HepG2 (cell line): ENCODE results near the gene CNOT1. TPM values are rescaled to one million over a fixed set of nuclear protein-coding genes. Genes with fewer than 3 reads are reported as not detected.

Source experiments
- ATAC-seq: fragments of 200-7000 bp; cut with Tn5 transposase; 3 replicates; pipeline ENCODE4 v1.9.1; 2020; ENCODE audit warnings: mild to moderate bottlenecking, moderate library complexity
- BruUV-seq: library from RNA; stranded (reverse); fragments of 400-500 nt; replicated peaks from 2 replicates; lab custom pipeline; 2021; lab: Mats Ljungman, UMichigan
- CTCF ChIA-PET: fragments of 300-600 bp; formaldehyde crosslinking; extraction: SDS; loops from one replicate; lab custom pipeline; 2021; ENCODE audit warnings: low total read pairs, inconsistent platforms, low intra/inter-chr PET ratio; lab: Yijun Ruan, JAX
- POLR2A ChIA-PET: fragments of 350-600 bp; sonication (Branson Sonifier 250); formaldehyde crosslinking; loops from one replicate; lab custom pipeline; 2020; ENCODE audit warnings: antibody characterized with exemption, inconsistent platforms; lab: Yijun Ruan, JAX
- DNase-seq: peaks from one replicate; pipeline ENCODE4 v3.0.0-alpha.2; 2015; ENCODE audit warnings: low spot score
- FAIRE-seq: peaks from 3 replicates; lab custom pipeline; 2011; peaks lifted over from hg19 to GRCh38; lab: Jason Lieb, UNC
- H2AFZ ChIP-seq: one replicate; pipeline ENCODE4 v1.6.1; 2011; ENCODE audit warnings: low read length, inconsistent platforms
- H3K27ac ChIP-seq: fragments of 300-600 bp; 3 replicates; pipeline ENCODE4 v1.8.0; 2011; ENCODE audit warnings: mixed run types, mild to moderate bottlenecking, mixed read lengths, low read length, inconsistent platforms; ENCODE audit not compliant: insufficient read depth; ENCODE audit errors: extremely low read length
- H3K27me3 ChIP-seq, 2 experiments: fragments of 200-600 bp in 1 of 2; 2 replicates in 1 of 2; 3 replicates in 1 of 2; pipeline versions ENCODE4 v1.6.0 to v1.8.0; 2011; ENCODE audit warnings: low read length in 2 of 2, mild to moderate bottlenecking in 2 of 2, moderate library complexity in 2 of 2, inconsistent platforms in 1 of 2; ENCODE audit not compliant: insufficient read depth in 2 of 2, control insufficient read depth in 1 of 2
- H3K36me3 ChIP-seq, 2 experiments: fragments of 200-600 bp in 1 of 2; replicated peaks in 1 of 2; 2 replicates in 1 of 2; 3 replicates in 1 of 2; pipeline versions ENCODE4 v1.5.1 to v1.8.0; 2011; ENCODE audit warnings: low read length in 2 of 2, inconsistent platforms in 1 of 2; ENCODE audit not compliant: insufficient read depth in 2 of 2, control insufficient read depth in 1 of 2
- H3K4me1 ChIP-seq: 2 replicates; pipeline ENCODE4 v1.5.1; 2012; ENCODE audit warnings: low read length, inconsistent platforms; ENCODE audit not compliant: insufficient read depth
- H3K4me2 ChIP-seq: 2 replicates; pipeline ENCODE4 v1.6.0; 2011; ENCODE audit warnings: low read depth, low read length, inconsistent platforms
- H3K4me3 ChIP-seq, 3 experiments: fragments of 200-600 bp in 1 of 3; sonication (generic), shearing (Covaris generic) in 1 of 3; replicated peaks in 1 of 3; 2 replicates each; pipeline ENCODE4 v1.5.1; 2011 to 2016; ENCODE audit warnings: low read length in 3 of 3, inconsistent platforms in 2 of 3, low read depth in 2 of 3, mild to moderate bottlenecking in 2 of 3, control low read depth in 1 of 3, mixed read lengths in 1 of 3; ENCODE audit not compliant: insufficient read depth in 1 of 3
- H3K79me2 ChIP-seq: one replicate; pipeline ENCODE4 v1.6.1; 2011; ENCODE audit warnings: low read length, inconsistent platforms; ENCODE audit not compliant: insufficient read depth
- H3K9ac ChIP-seq: 2 replicates; pipeline ENCODE4 v1.6.0; 2011; ENCODE audit warnings: mild to moderate bottlenecking, low read depth, low read length, inconsistent platforms; ENCODE audit not compliant: insufficient read depth
- H3K9me3 ChIP-seq: 2 replicates; pipeline ENCODE4 v1.5.1; 2012; ENCODE audit warnings: mild to moderate bottlenecking, low read length
- H4K20me1 ChIP-seq: 2 replicates; pipeline ENCODE4 v1.6.0; 2011; ENCODE audit warnings: inconsistent platforms, mild to moderate bottlenecking, low read length, moderate library complexity; ENCODE audit not compliant: insufficient read depth
- ARID2 ChIP-seq: sonication (generic); formaldehyde crosslinking; IDR thresholded peaks from 2 replicates; pipeline ENCODE4 v1.8.1; 2022; ENCODE audit warnings: mild to moderate bottlenecking, missing genetic modification reagents, borderline replicate concordance
- BRF2 ChIP-seq: sonication (generic); formaldehyde crosslinking; IDR thresholded peaks from 2 replicates; pipeline ENCODE4 v1.8.1; 2022; ENCODE audit warnings: mild to moderate bottlenecking, missing genetic modification reagents
- DPF2 ChIP-seq: sonication (generic); formaldehyde crosslinking; IDR thresholded peaks from 2 replicates; pipeline ENCODE4 v1.4.0; 2020; ENCODE audit warnings: mild to moderate bottlenecking, low read depth, missing genetic modification reagents, borderline replicate concordance
- ETV5 ChIP-seq: IDR thresholded peaks from 2 replicates; pipeline ENCODE4 v1.6.1; 2018; ENCODE audit warnings: missing biosample characterization, missing genetic modification reagents, inconsistent platforms, borderline replicate concordance
- IKZF1 ChIP-seq: fragments of 450-650 bp; IDR thresholded peaks from 2 replicates; pipeline ENCODE4 v1.7.1; 2016
- MED8 ChIP-seq: sonication (generic); formaldehyde crosslinking; IDR thresholded peaks from 2 replicates; pipeline ENCODE4 v1.8.1; 2023; ENCODE audit warnings: mild to moderate bottlenecking, missing genetic modification reagents; ENCODE audit not compliant: insufficient replicate concordance
- PHB2 ChIP-seq: fragments of 450-650 bp; IDR thresholded peaks from 2 replicates; pipeline ENCODE4 v1.6.1; 2018; ENCODE audit not compliant: partially characterized antibody
- SMARCE1 ChIP-seq: fragments of 450-650 bp; IDR thresholded peaks from 2 replicates; pipeline ENCODE4 v1.6.1; 2017; ENCODE audit warnings: borderline replicate concordance
- SP5 ChIP-seq: IDR thresholded peaks from 2 replicates; pipeline ENCODE4 v1.6.1; 2016; ENCODE audit warnings: low read depth, borderline replicate concordance
- ZBTB7B ChIP-seq: sonication (generic); formaldehyde crosslinking; IDR thresholded peaks from 2 replicates; pipeline ENCODE4 v1.4.0; 2020; ENCODE audit warnings: missing genetic modification reagents
- ZNF17 ChIP-seq: sonication (generic); formaldehyde crosslinking; IDR thresholded peaks from 2 replicates; pipeline ENCODE4 v1.5.0; 2020; ENCODE audit warnings: mild to moderate bottlenecking, missing genetic modification reagents
- ZNF230 ChIP-seq: sonication (generic); formaldehyde crosslinking; IDR thresholded peaks from 2 replicates; pipeline ENCODE4 v1.4.0; 2020; ENCODE audit warnings: mild to moderate bottlenecking, missing genetic modification reagents
- WGBS: methylation state at CpG from one replicate; pipeline ENCODE4 v1.1.6; 2017; ENCODE audit warnings: low lambda C conversion rate; 5-methylcytosine and 5-hydroxymethylcytosine counted together
- in situ Hi-C: cut with HindIII; loops from 2 replicates; pipeline ENCODE4 v1.10.0; 2017; ENCODE audit warnings: low pct_unique_long_range_greater_than_20kb; ENCODE audit not compliant: extremely low pct_ligation_motif_present
- intact Hi-C: fragments of 100-400 bp; cut with micrococcal nuclease; formaldehyde crosslinking; loops from one replicate; pipeline ENCODE4 v1.10.0; 2022; ENCODE audit not compliant: unreplicated experiment
- polyA plus RNA-seq, 8 experiments: library from polyadenylated mRNA; depleted of rRNA in 3 of 8; stranded (reverse) in 7 of 8; unstranded in 1 of 8; fragments of >200 nt; fragmentation: Illumina TruSeq in 4 of 8; extraction: Trizol in 4 of 8; gene quantifications; 2 replicates each; pipeline versions ENCODE4 v1.2.1 to v1.2.3, GENCODE V29; 2011 to 2016; ENCODE audit warnings: low read depth in 4 of 8, missing spikeins in 1 of 8, mixed read lengths in 1 of 8; ENCODE audit not compliant: insufficient read depth in 1 of 8
- total RNA-seq, 5 experiments: library from RNA; depleted of rRNA; stranded (reverse); fragments of >200 nt; fragmentation: Illumina TruSeq; extraction: Trizol; gene quantifications; 2 replicates each; pipeline ENCODE4 v1.2.3, GENCODE V29; 2016; ENCODE audit warnings: low read depth in 1 of 5

Gene CNOT1
- total and polyA plus RNA-seq, 2 of the 13 experiments (the other 11 are each of a cell fraction or from before 2014, with no cell fraction given), result 188 to 232 TPM

GRCh38 chr16:58578642-58579041 is 51.0 kb downstream of the CNOT1 start:
- H3K27ac ChIP-seq, result no peak overlapping the region
- no peak for DNase-seq
- peaks cover 17% of the 10 kb centered on the region for H3K4me1 ChIP-seq
- intact Hi-C loops, result no loop called here
- no peak for FAIRE-seq
- ATAC-seq, result no peak
- no peak overlapping the region for H3K4me3 ChIP-seq
- no peak overlapping the region for H2AFZ ChIP-seq
- BruUV-seq, result no TSS peak
- H3K36me3 ChIP-seq, result peaks cover 47 to 96% of the 10 kb centered on the region in 2 experiments
- in situ Hi-C loops, result no loop called here
- no peak overlapping the region for H3K4me2 ChIP-seq
- no peaks in the 10 kb centered on the region for H4K20me1 ChIP-seq
- TF ChIP-seq ZNF230, result no peak
- no peak for TF ChIP-seq ETV5
- TF ChIP-seq SMARCE1, result no peak
- TF ChIP-seq ZBTB7B (CRISPR knock-in tag), result no peak
- TF ChIP-seq DPF2 (CRISPR knock-in tag), result no peak
- TF ChIP-seq PHB2, result no peak
- TF ChIP-seq ARID2, result no peak
- TF ChIP-seq SP5 (CRISPR knock-in tag), result no peak
- TF ChIP-seq IKZF1, result no peak
- no peak for TF ChIP-seq BRF2 (CRISPR knock-in tag)
- ChIA-PET POLR2A (no interaction called here), CTCF (no interaction called here)
- no peaks in the 10 kb centered on the region for H3K9me3 ChIP-seq
- no peaks in the 10 kb centered on the region for H3K27me3 ChIP-seq
- H3K79me2 ChIP-seq, result no peaks in the 10 kb centered on the region
- 98% methylated on average over 3 of the region's 3 CpGs for WGBS
- no peak overlapping the region for H3K9ac ChIP-seq

- WGBS, result 85% methylated on average over 1 of the region's 1 CpG
- Histone ChIP-seq H3K27ac (no peak overlapping the region), H3K4me3 (no peak overlapping the region), H3K27me3 (no peaks in the 10 kb centered on the region), H3K36me3 (peaks cover 41 to 92% of the 10 kb centered on the region in 2 experiments), H3K79me2 (no peaks in the 10 kb centered on the region), H3K4me1 (peaks cover 2% of the 10 kb centered on the region), H4K20me1 (no peaks in the 10 kb centered on the region), H3K4me2 (no peak overlapping the region), H3K9ac (no peak overlapping the region), H3K9me3 (no peaks in the 10 kb centered on the region), H2AFZ (no peak overlapping the region)
- ChIA-PET POLR2A (no interaction called here), CTCF (no interaction called here)
- intact Hi-C loops, result no loop called here
- FAIRE-seq (no peak), ATAC-seq (no peak), DNase-seq (no peak)
- in situ Hi-C loops, result no loop called here
- TF ChIP-seq ZNF17 (CRISPR knock-in tag), result 0 out of 2 replicates have a peak, but pooled peaks have one; percentile 40
- TF ChIP-seq MED8 (CRISPR knock-in tag), result no peak
- no TSS peak for BruUV-seq
Observed at GRCh38 chr16:58577141-58577540, 52.5 kb downstream of the CNOT1 start.
